ENCODE data around the gene NFATC2.

NFATC2 gene

GRCh38 chr20:51567622-51568021 lies 25.1 kb upstream of the NFATC2 start:
- no peak overlapping the region for H3K4me3 ChIP-seq (ENCODE audit: insufficient read length, low read depth)
- no peaks in the 10 kb centered on the region for H3K9me3 ChIP-seq (ENCODE audit: insufficient read depth, low read length)
- peaks cover 6% of the 10 kb centered on the region for H3K4me1 ChIP-seq (ENCODE audit: insufficient read depth, insufficient read length)
- TF ChIP-seq ZNF274 (IDR thresholded peaks at IDR 0.05; ENCODE audit: low read depth, low read length) (no peak), YY1 (IDR thresholded peaks at IDR 0.05; ENCODE audit: insufficient read depth, insufficient read length) (no peak), SUZ12 (IDR thresholded peaks at IDR 0.05; ENCODE audit: extremely low read depth, insufficient read depth, insufficient read length) (no peak)
- peaks cover 13% of the 10 kb centered on the region for H3K27me3 ChIP-seq (ENCODE audit: insufficient read depth, insufficient read length)
- DNase-seq (ENCODE audit: low read depth, low spot score): no peak
- H3K36me3 ChIP-seq (ENCODE audit: insufficient read depth, insufficient read length, low read length): no peaks in the 10 kb centered on the region
- H3K9ac ChIP-seq (ENCODE audit: insufficient read length, low read depth): no peak overlapping the region

- Histone ChIP-seq H3K36me3 (ENCODE audit: insufficient read depth, insufficient read length, low read length) (no peaks in the 10 kb centered on the region), H3K9ac (ENCODE audit: insufficient read length, low read depth) (no peak overlapping the region), H3K4me3 (ENCODE audit: insufficient read length, low read depth) (no peak overlapping the region), H3K4me1 (ENCODE audit: insufficient read depth, insufficient read length) (peaks cover 6% of the 10 kb centered on the region), H3K27me3 (ENCODE audit: insufficient read depth, insufficient read length) (peaks cover 24% of the 10 kb centered on the region), H3K9me3 (ENCODE audit: insufficient read depth, low read length) (no peaks in the 10 kb centered on the region)
- no peak for TF ChIP-seq YY1 (IDR thresholded peaks at IDR 0.05; ENCODE audit: insufficient read depth, insufficient read length)
- no peak for TF ChIP-seq ZNF274 (IDR thresholded peaks at IDR 0.05; ENCODE audit: low read depth, low read length)
- TF ChIP-seq SUZ12 (IDR thresholded peaks at IDR 0.05; ENCODE audit: extremely low read depth, insufficient read depth, insufficient read length): no peak
- no peak for DNase-seq (ENCODE audit: low read depth, low spot score)
Observed at GRCh38 chr20:51566594-51566993, 24.1 kb upstream of the NFATC2 start.

GRCh38 chr20:51565298-51566144 lies 23.0 kb upstream of the NFATC2 start:
- Histone ChIP-seq H3K27me3 (ENCODE audit: insufficient read depth, insufficient read length) (peaks cover 31% of the 10 kb centered on the region), H3K9me3 (ENCODE audit: insufficient read depth, low read length) (no peaks in the 10 kb centered on the region), H3K4me1 (ENCODE audit: insufficient read depth, insufficient read length) (peaks cover 8% of the 10 kb centered on the region), H3K36me3 (ENCODE audit: insufficient read depth, insufficient read length, low read length) (no peaks in the 10 kb centered on the region), H3K9ac (ENCODE audit: insufficient read length, low read depth) (no peak overlapping the region), H3K4me3 (ENCODE audit: insufficient read length, low read depth) (no peak overlapping the region)
- DNase-seq (ENCODE audit: low read depth, low spot score): no peak
- TF ChIP-seq YY1 (IDR thresholded peaks at IDR 0.05; ENCODE audit: insufficient read depth, insufficient read length) (no peak), ZNF274 (IDR thresholded peaks at IDR 0.05; ENCODE audit: low read depth, low read length) (no peak), SUZ12 (IDR thresholded peaks at IDR 0.05; ENCODE audit: extremely low read depth, insufficient read depth, insufficient read length) (no peak)

- H3K9me3 ChIP-seq (ENCODE audit: insufficient read depth, low read length): no peaks in the 10 kb centered on the region
- H3K4me3 ChIP-seq (ENCODE audit: insufficient read length, low read depth): peak overlapping the region; percentile 54
- no peaks in the 10 kb centered on the region for H3K36me3 ChIP-seq (ENCODE audit: insufficient read depth, insufficient read length, low read length)
- H3K27me3 ChIP-seq (ENCODE audit: insufficient read depth, insufficient read length): peaks cover 49% of the 10 kb centered on the region
- no peak for DNase-seq (ENCODE audit: low read depth, low spot score)
- H3K9ac ChIP-seq (ENCODE audit: insufficient read length, low read depth): no peak overlapping the region
- no peak for TF ChIP-seq YY1 (IDR thresholded peaks at IDR 0.05; ENCODE audit: insufficient read depth, insufficient read length)
- peaks cover 7% of the 10 kb centered on the region for H3K4me1 ChIP-seq (ENCODE audit: insufficient read depth, insufficient read length)
Observed at GRCh38 chr20:51563486-51564332, 21.2 kb upstream of the NFATC2 start.

- H3K4me1 ChIP-seq (ENCODE audit: insufficient read depth, insufficient read length): peaks cover 7% of the 10 kb centered on the region
- peak overlapping the region; percentile 54 for H3K4me3 ChIP-seq (ENCODE audit: insufficient read length, low read depth)
- peak overlapping the region; percentile 81 for H3K9ac ChIP-seq (ENCODE audit: insufficient read length, low read depth)
Observed at GRCh38 chr20:51563174-51563485, 20.6 kb upstream of the NFATC2 start.

GRCh38 chr20:51562332-51563173 lies 20.0 kb upstream of the NFATC2 start:
- Histone ChIP-seq H3K4me3 (ENCODE audit: insufficient read length, low read depth) (peak overlapping the region; percentile 54), H3K4me1 (ENCODE audit: insufficient read depth, insufficient read length) (peaks cover 7% of the 10 kb centered on the region), H3K9me3 (ENCODE audit: insufficient read depth, low read length) (no peaks in the 10 kb centered on the region), H3K9ac (ENCODE audit: insufficient read length, low read depth) (peak overlapping the region; percentile 81), H3K27me3 (ENCODE audit: insufficient read depth, insufficient read length) (peaks cover 52% of the 10 kb centered on the region), H3K36me3 (ENCODE audit: insufficient read depth, insufficient read length, low read length) (no peaks in the 10 kb centered on the region)
- DNase-seq (ENCODE audit: low read depth, low spot score): peak; percentile 50
- TF ChIP-seq SUZ12 (IDR thresholded peaks at IDR 0.05; ENCODE audit: extremely low read depth, insufficient read depth, insufficient read length): peak; percentile 48
- no peak for TF ChIP-seq YY1 (IDR thresholded peaks at IDR 0.05; ENCODE audit: insufficient read depth, insufficient read length)
- TF ChIP-seq ZNF274 (IDR thresholded peaks at IDR 0.05; ENCODE audit: low read depth, low read length): no peak

More at GRCh38 chr20:51563174-51563485, 20.6 kb upstream of the NFATC2 start:
- no peak for TF ChIP-seq ZNF274 (IDR thresholded peaks at IDR 0.05; ENCODE audit: low read depth, low read length)
- no peak for TF ChIP-seq YY1 (IDR thresholded peaks at IDR 0.05; ENCODE audit: insufficient read depth, insufficient read length)
- TF ChIP-seq SUZ12 (IDR thresholded peaks at IDR 0.05; ENCODE audit: extremely low read depth, insufficient read depth, insufficient read length): peak; percentile 31
- no peaks in the 10 kb centered on the region for H3K36me3 ChIP-seq (ENCODE audit: insufficient read depth, insufficient read length, low read length)
- H3K27me3 ChIP-seq (ENCODE audit: insufficient read depth, insufficient read length): peaks cover 52% of the 10 kb centered on the region
- no peaks in the 10 kb centered on the region for H3K9me3 ChIP-seq (ENCODE audit: insufficient read depth, low read length)
- no peak for DNase-seq (ENCODE audit: low read depth, low spot score)

All from NT2/D1 (cell line).